Fibroblast of skin of abdomen (primary cell): ENCODE data around the gene AGAP1.
"Not testable (repeated sequence)": the region's sequence is repeated elsewhere in the genome, so short reads cannot be mapped to it uniquely, and the experiment has no call there.

Source experiments
- DNase-seq: peaks from one replicate; pipeline ENCODE4 v3.0.0-alpha.2; 2013

AGAP1 gene

DNA sequence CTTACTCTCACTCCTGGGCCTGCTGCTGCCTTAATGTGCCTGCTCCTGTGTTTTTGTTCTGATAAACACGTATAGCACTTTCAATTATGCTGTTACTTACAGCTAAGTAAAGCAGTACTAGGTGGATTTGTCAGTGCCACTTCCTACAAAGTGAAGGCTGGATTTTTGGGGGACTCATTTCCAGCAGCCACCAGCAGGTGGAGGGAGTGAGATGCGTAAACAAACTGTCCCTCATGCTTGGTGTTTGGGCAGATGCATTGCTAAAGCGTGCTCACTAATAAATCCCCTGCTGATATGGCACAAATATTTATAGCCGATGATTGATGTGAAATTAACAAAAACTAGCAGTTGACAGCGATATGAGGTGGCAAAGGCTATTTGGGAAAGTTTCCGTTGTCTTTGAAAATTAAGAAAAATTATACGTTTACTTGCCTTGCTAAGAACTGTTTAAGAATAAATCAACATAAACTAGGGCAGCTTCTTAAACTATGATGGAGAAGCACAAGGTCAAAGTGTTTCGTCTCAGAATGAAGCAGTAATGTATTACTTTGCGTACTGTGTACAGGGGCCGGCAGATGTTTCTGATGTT is 101.7 kb downstream of the AGAP1 start:
- DNase-seq, result peak; percentile 67

DNA sequence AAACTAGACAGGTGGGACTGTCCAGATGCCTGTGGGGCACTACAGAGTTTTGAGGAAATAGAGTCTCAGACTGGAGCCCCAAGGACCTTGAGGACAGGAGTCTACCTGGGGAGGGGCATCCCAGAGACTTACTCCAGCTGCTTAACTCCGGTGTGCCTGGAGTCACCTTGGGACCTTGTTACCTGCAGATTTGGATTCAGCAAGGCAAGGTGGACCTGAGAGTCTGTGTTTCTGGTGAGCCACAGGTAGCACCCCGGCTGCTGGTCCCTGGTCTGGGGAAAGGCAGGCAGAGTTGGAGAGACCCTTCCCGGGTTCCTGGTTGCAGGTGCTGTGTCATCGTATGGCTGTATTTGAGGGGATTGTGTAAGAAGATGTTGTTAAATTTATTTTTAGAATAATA is 102.4 kb downstream of the AGAP1 start:
- no peak for DNase-seq

DNA sequence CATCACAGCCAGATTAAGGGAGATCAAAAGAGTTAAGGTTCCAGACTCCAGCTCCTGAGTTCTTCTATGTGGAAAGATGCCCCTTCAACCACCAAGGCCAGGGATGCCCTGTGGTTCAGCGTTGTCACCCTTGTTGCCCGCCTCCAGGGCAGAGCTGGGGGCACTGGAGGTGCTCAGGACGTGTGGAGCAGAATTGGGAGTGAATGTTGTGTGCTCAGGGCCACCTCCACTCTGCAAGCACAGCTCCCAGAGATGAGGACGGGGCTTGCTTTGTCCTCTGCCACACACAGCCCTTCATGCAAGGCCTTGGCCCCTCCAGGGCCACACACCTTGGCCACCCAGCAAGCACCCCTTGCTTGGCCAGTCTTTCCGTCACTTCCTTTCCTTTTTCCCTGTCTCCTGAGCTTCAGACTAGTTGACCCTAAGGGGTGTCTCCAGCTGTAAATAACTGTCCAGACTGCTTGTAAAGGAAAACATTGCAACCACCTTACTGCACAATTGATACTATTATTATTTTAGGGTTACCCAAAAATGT is 103.3 kb downstream of the AGAP1 start:
- DNase-seq, result no peak

GRCh38 chr2:235598026-235598425 is 104.2 kb downstream of the AGAP1 start:
- DNase-seq, result no peak

DNA sequence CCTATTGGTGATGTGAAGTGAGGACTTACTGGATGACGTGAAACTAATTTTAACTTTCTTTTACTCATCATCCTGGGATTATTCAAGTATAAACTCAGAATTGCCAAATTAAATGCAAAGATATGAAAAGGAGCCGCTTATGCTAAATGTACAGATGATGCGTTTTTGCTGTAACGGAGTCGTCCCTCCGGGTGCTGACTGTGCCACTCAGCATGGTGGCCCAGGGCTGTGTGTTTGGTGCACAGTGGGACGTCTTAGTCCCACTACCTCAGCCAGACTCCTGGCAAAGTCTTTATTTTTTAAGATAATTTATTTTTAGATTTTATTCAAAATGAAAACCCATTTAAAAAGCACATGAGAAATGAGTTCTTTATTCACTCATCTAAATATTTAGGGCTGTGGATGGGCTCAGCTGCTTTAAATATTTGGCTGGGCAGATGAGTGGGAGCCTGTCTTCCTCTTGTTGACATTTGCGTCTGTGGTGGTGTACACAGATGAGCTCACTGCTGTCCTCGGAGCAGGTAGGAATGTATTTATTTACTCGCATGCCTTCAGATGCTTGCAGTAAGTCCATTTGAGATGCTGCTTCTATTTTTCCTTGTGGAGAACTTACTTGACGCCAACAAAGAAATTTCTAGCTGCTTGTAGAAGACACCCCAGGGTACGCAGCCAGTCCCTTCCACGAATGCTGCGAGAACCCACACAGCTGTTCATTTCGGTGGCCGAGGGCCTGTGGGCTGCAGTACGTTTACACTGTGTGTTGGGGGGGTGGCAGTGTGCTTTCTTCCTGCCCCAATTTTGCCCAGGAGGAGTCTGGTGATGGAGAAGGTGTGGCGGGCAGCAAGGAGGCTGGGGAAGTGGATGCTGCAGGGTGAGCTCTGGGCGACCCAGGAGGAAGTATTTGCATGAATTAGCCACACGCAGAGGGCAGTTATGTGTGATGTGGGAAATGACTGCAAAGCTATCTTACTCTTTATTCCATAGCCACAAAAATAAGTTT is 105.0 kb downstream of the AGAP1 start:
- DNase-seq, result no peak

DNA sequence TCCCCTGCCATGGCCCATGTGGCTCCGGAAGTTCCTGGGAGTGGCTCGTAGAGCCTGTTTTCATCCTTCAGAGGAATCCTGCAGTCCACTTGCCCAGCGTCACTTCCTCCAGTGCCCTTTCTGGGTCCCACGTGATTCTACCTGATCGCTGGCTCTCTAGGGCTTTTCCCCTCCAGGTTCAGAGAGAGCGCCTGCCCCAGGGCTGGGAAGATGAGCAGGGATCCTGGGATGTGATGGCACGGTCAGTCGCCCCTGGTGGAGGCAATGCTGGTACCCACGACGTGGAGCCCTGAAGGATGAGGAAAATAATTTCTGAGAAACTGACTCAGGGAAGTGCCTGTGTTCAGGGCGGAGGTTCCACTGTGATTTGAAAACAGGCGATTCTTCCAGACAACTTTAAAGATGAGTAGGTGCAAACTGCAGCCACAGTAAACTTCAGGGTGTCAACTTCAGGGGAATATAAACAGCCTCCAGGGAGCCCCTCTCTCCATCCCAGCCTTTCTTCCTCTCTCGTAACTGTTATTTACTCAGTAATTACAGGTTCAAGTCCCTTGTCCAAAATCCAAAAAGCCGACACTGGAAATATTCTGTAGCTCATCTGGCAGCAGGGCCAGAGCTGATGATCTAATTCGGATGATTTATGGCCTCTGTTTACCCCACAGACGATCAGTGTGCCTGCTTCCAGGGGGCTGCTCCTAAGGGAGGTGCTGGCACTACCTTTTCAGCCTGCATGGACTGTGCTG is 105.9 kb downstream of the AGAP1 start:
- DNase-seq, result no peak

DNA sequence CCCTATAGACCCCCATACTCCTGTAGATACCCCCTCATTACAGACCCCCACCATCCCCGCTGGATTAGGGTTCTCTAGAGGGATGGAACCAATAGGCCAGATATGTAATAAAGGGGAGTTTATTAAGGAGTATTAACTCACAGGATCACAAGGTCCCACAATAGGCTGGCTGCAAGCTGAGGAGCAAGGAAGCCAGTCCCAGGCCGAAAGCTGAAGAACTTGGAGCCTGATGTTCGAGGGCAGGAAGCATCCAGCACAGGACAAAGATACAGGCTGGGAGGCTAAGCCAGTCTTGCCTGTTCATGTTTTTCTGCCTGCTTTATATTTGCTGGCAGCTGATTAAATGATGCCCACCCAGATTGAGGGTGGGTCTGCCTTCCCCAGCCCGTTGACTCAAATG is 106.6 kb downstream of the AGAP1 start:
- no peak for DNase-seq

DNA sequence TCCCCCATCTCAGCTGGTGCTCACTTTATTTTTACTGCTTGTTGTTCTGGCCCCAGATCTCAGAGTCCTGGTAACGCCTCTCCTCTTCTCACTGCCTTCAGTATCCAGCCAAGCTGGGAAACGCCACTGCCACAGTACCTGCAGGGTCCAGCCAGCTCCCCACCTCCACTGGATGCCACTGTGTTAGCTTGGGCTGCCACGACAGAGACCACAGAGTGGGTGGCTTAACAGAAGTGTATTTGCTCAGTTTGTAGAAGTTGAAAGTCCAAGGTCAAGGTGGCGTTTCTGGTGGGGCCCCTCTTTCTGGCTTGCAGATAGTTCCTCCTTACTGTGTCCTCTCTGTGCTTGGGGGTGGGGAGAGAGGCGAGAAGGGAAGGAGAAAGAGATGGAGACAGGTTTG is 107.1 kb downstream of the AGAP1 start:
- DNase-seq, result no peak

GRCh38 chr2:235601960-235602704 is 108.3 kb downstream of the AGAP1 start:
- no peak for DNase-seq

- not testable (repeated sequence) for DNase-seq
Measured at GRCh38 chr2:235602971-235603370, 109.1 kb downstream of the AGAP1 start.

- no peak for DNase-seq
Measured at GRCh38 chr2:235603659-235604058, 109.8 kb downstream of the AGAP1 start.

- DNase-seq, result peak; percentile 97
Measured at GRCh38 chr2:235605312-235606003, 111.6 kb downstream of the AGAP1 start.

DNA sequence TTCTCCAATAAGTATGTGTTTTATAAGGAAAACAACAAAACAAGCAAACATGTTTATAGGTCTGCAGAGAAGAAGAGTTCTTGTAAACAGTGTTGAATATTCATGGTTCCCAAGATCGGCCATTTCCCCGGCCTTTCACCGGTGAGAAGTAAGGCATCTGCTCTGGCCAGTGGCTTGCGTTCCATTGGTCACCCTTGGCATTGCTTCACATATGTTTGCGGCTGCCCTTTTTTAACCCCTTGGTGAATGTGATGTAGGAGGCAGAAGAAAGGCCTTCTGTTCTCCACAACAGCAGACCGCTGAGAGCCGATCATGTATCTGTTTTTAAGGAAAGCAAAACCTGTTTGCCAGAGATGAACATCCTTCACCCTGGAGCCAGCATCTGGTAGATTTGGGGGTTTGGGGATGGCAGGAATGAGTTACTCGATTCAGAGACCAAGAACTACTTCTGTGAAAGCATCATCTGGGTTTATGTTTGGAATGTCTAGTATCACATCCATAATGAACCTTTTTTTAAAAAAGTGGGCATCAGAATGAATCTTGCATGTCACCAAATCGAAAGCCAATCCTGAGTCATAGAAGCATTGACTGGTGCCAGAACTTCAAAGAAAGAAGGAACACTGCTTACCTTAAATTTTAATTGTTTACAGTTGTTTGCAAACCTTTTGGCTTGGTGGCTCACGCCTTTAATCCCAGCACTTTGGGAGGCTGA is 112.3 kb downstream of the AGAP1 start:
- peak; percentile 48 for DNase-seq

DNA sequence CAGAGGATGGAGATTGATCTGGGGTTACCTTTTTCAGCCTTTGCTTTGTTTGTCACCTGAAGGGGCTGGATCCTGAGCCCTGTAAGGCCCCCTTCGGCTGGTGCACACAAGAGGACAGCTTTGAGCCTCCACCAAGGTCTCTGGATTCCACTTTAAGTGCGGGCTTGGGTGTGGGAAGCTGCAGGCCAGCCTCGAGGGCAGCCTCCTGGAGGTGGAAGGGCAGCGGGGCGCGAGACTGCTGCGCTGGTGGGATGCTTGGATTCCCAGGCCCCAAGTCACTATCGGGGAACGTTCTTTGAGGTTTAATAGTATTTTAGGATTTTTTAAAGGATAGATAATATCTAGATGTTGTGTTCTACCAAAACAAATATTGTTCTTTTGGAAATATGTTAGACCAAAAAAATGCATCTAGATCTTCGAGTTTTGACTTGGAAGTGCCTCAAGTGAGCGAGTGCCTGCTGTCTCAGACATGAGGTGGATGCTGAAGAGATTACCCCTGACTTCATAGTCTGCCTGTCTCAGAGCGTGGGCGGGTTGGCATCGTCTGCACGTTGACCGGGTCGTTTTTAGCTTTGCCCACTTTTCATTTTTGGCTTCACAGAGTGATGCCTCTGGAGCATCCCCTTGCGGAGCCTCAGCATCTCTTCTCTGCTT is 113.8 kb downstream of the AGAP1 start:
- no peak for DNase-seq

GRCh38 chr2:235608200-235608887 is 114.5 kb downstream of the AGAP1 start:
- DNase-seq, result no peak

GRCh38 chr2:235609321-235609720 is 115.5 kb downstream of the AGAP1 start:
- no peak for DNase-seq

- DNase-seq, result no peak
Measured at GRCh38 chr2:235609746-235610145, 115.9 kb downstream of the AGAP1 start.

- DNase-seq, result no peak
Measured at GRCh38 chr2:235610696-235611257, 116.9 kb downstream of the AGAP1 start.

GRCh38 chr2:235611349-235611748 is 117.5 kb downstream of the AGAP1 start:
- DNase-seq, result no peak
